GM12878 (cell line): ENCODE results near the gene IRF1. TPM values are rescaled to one million over a fixed set of nuclear protein-coding genes. Genes with fewer than 3 reads are reported as not detected.

Experiments used
- ATAC-seq: fragments of 200-7000 bp; cut with Tn5 transposase; 3 replicates; pipeline ENCODE4 v1.9.1; 2020; ENCODE audit warnings: mild to moderate bottlenecking, moderate library complexity
- BruUV-seq: library from RNA; stranded (reverse); fragments of 400-500 nt; replicated peaks from 2 replicates; lab custom pipeline; 2021; lab: Mats Ljungman, UMichigan
- CTCF ChIA-PET: fragments of 300-600 bp; sonication (Branson Sonifier 250); formaldehyde crosslinking; extraction: SDS; loops from one replicate; lab custom pipeline; 2021; ENCODE audit warnings: inconsistent platforms; lab: Yijun Ruan, JAX
- POLR2A ChIA-PET: fragments of 350-600 bp; formaldehyde crosslinking; extraction: SDS; loops from one replicate; lab custom pipeline; 2021; ENCODE audit warnings: inconsistent platforms; lab: Charles Lee
- RAD21 ChIA-PET: fragments of 300-600 bp; sonication (Branson Sonifier 250); formaldehyde crosslinking; loops from one replicate; lab custom pipeline; 2023; ENCODE audit warnings: antibody characterized with exemption; ENCODE audit not compliant: unreplicated experiment; lab: Charles Lee
- SMC1A ChIA-PET: fragments of 300-600 bp; sonication (Branson Sonifier 250); formaldehyde crosslinking; loops from one replicate; lab custom pipeline; 2023; ENCODE audit not compliant: unreplicated experiment, uncharacterized antibody; lab: Charles Lee
- DNase-seq: peaks from one replicate; pipeline ENCODE4 v3.0.0-alpha.2; 2011; ENCODE audit warnings: low read depth, low spot score
- FAIRE-seq: peaks from 3 replicates; lab custom pipeline; 2011; peaks lifted over from hg19 to GRCh38; lab: Jason Lieb, UNC
- H2AFZ ChIP-seq: 2 replicates; pipeline ENCODE4 v1.6.0; 2011; ENCODE audit warnings: low read depth, low read length, control low read depth; ENCODE audit not compliant: control insufficient read depth
- H3K27ac ChIP-seq: 2 replicates; pipeline ENCODE4 v1.5.1; 2011; ENCODE audit warnings: control low read depth; ENCODE audit not compliant: control insufficient read depth, insufficient read depth
- H3K27me3 ChIP-seq, 2 experiments: replicated peaks in 1 of 2; 2 replicates each; pipeline versions ENCODE4 v1.6.0 to v1.6.1; 2011; ENCODE audit warnings: low read length in 1 of 2; ENCODE audit not compliant: control insufficient read depth in 2 of 2, insufficient read depth in 2 of 2
- H3K36me3 ChIP-seq, 2 experiments: 2 replicates each; pipeline ENCODE4 v1.5.1; 2011; ENCODE audit warnings: low read length in 1 of 2; ENCODE audit not compliant: control insufficient read depth in 2 of 2, insufficient read depth in 2 of 2
- H3K4me1 ChIP-seq: 2 replicates; pipeline ENCODE4 v1.6.1; 2011; ENCODE audit warnings: mild to moderate bottlenecking, low read length, moderate library complexity, mixed read lengths; ENCODE audit not compliant: control insufficient read depth, insufficient read depth
- H3K4me2 ChIP-seq: 2 replicates; pipeline ENCODE4 v1.6.0; 2011; ENCODE audit warnings: control low read depth; ENCODE audit not compliant: control insufficient read depth, insufficient read depth
- H3K4me3 ChIP-seq: fragments of 200-600 bp; sonication (generic); 2 replicates; pipeline ENCODE4 v1.5.1; 2016
- H3K79me2 ChIP-seq: 2 replicates; pipeline ENCODE4 v1.6.0; 2011; ENCODE audit warnings: low read length; ENCODE audit not compliant: control insufficient read depth, insufficient read depth
- H3K9ac ChIP-seq: 2 replicates; pipeline ENCODE4 v1.8.0; 2011; ENCODE audit warnings: low read length, control low read depth, mixed read lengths; ENCODE audit not compliant: control insufficient read depth, insufficient read depth
- H3K9me3 ChIP-seq: replicated peaks from 3 replicates; pipeline ENCODE4 v1.5.1; 2011; ENCODE audit warnings: mild to moderate bottlenecking, low read length; ENCODE audit not compliant: control insufficient read depth, insufficient read depth
- H4K20me1 ChIP-seq: 2 replicates; pipeline ENCODE4 v1.6.0; 2011; ENCODE audit not compliant: control insufficient read depth, insufficient read depth
- ATF2 ChIP-seq: IDR thresholded peaks from 2 replicates; pipeline ENCODE4 v1.6.1; 2012; ENCODE audit warnings: low read length, inconsistent platforms
- CEBPB ChIP-seq, 2 experiments: fragments of 150-350 bp in 1 of 2; IDR thresholded peaks; 2 replicates each; pipeline ENCODE4 v1.6.1; 2012 to 2014; ENCODE audit warnings: low read depth in 2 of 2, low read length in 2 of 2, borderline replicate concordance in 1 of 2, inconsistent platforms in 1 of 2
- CREM ChIP-seq: IDR thresholded peaks from 2 replicates; pipeline ENCODE4 v1.6.1; 2014; ENCODE audit warnings: antibody characterized with exemption, low read depth
- IKZF1 ChIP-seq: fragments of 450-650 bp; conservative IDR thresholded peaks from 2 replicates; pipeline ENCODE4 v1.6.1; 2017; ENCODE audit warnings: antibody characterized with exemption, mild to moderate bottlenecking
- IKZF2 ChIP-seq, 2 experiments: fragments of 450-650 bp; IDR thresholded peaks; 2 replicates each; pipeline ENCODE4 v1.6.1; 2017; ENCODE audit warnings: mild to moderate bottlenecking in 2 of 2, moderate library complexity in 2 of 2
- IRF4 ChIP-seq: IDR thresholded peaks from 2 replicates; pipeline ENCODE4 v1.6.1; 2011; ENCODE audit warnings: low read depth, low read length
- MXI1 ChIP-seq: fragments of 150-350 bp; IDR thresholded peaks from 2 replicates; pipeline ENCODE4 v1.6.1; 2011; ENCODE audit warnings: low read depth, mild to moderate bottlenecking, inconsistent platforms, low read length, improper control_type of control experiment
- NBN ChIP-seq: fragments of 450-650 bp; IDR thresholded peaks from 2 replicates; pipeline ENCODE4 v1.6.1; 2016
- NR2C2 ChIP-seq: IDR thresholded peaks from 2 replicates; pipeline ENCODE4 v1.6.1; 2011; ENCODE audit warnings: borderline replicate concordance, low read depth; ENCODE audit not compliant: control insufficient read depth, insufficient read length
- NR2F1 ChIP-seq: fragments of 450-650 bp; conservative IDR thresholded peaks from 2 replicates; pipeline ENCODE4 v1.6.1; 2017; ENCODE audit warnings: mild to moderate bottlenecking
- PAX5 ChIP-seq: IDR thresholded peaks from 2 replicates; pipeline ENCODE4 v1.6.1; 2011; ENCODE audit warnings: low read depth, low read length, borderline replicate concordance
- POLR2A ChIP-seq: IDR thresholded peaks from 2 replicates; pipeline ENCODE4 v1.6.1; 2011; ENCODE audit warnings: low read depth, mild to moderate bottlenecking, low read length
- POLR2AphosphoS5 ChIP-seq: IDR thresholded peaks from 2 replicates; pipeline ENCODE4 v1.6.1; 2011; ENCODE audit warnings: mild to moderate bottlenecking, low read length, inconsistent platforms
- SMC3 ChIP-seq: IDR thresholded peaks from 2 replicates; pipeline ENCODE4 v1.6.1; 2011; ENCODE audit warnings: low read length, improper control_type of control experiment, borderline replicate concordance
- STAT1 ChIP-seq: fragments of 450-650 bp; conservative IDR thresholded peaks from 2 replicates; pipeline ENCODE4 v1.6.1; 2014; ENCODE audit warnings: antibody characterized with exemption, mild to moderate bottlenecking
- TARDBP ChIP-seq: IDR thresholded peaks from 2 replicates; pipeline ENCODE4 v1.6.1; 2016; ENCODE audit warnings: borderline replicate concordance
- TCF12 ChIP-seq: IDR thresholded peaks from 2 replicates; pipeline ENCODE4 v1.6.1; 2011; ENCODE audit warnings: low read depth, mild to moderate bottlenecking, low read length
- ZBTB11 ChIP-seq: fragments of 450-650 bp; formaldehyde crosslinking; IDR thresholded peaks from 2 replicates; pipeline ENCODE4 v1.5.0; 2022; ENCODE audit warnings: mild to moderate bottlenecking, missing genetic modification characterization
- ZNF24 ChIP-seq: fragments of 450-650 bp; IDR thresholded peaks from 2 replicates; pipeline ENCODE4 v1.6.1; 2017; ENCODE audit warnings: antibody characterized with exemption, mild to moderate bottlenecking
- WGBS: methylation state at CpG from one replicate; pipeline ENCODE4 v1.1.6; 2016; ENCODE audit warnings: low lambda C conversion rate; ENCODE audit not compliant: insufficient replicate concordance, insufficient coverage; ENCODE audit errors: missing lambda C conversion rate; 5-methylcytosine and 5-hydroxymethylcytosine counted together
- in situ Hi-C: fragments of 300-500 bp; cut with MboI; formaldehyde crosslinking; loops from 9 replicates; pipeline ENCODE4 v1.14.3; 2018; ENCODE audit warnings: mixed read lengths
- intact Hi-C: fragments of 100-400 bp; cut with micrococcal nuclease; formaldehyde crosslinking; loops from one replicate; pipeline ENCODE4 v1.14.2; 2022; ENCODE audit not compliant: unreplicated experiment
- polyA plus RNA-seq, 11 experiments: library from polyadenylated mRNA; depleted of rRNA in 4 of 11; unstranded in 6 of 11; stranded (reverse) in 5 of 11; fragments of >200 nt; fragmentation: Nextera tagmentation in 4 of 11; fragmentation: Illumina TruSeq in 1 of 11; extraction: Ambion mirVana in 4 of 11; extraction: Trizol in 1 of 11; gene quantifications; 1 replicate in 1 of 11; 2 replicates in 10 of 11; pipeline versions ENCODE4 v1.2.1 to v1.2.3, GENCODE V29; 2011 to 2016; ENCODE audit warnings: inconsistent platforms in 2 of 11, missing spikeins in 2 of 11, low read depth in 1 of 11
- total RNA-seq, 4 experiments: library from RNA; depleted of rRNA in 3 of 4; stranded (reverse); fragments of >200 nt in 3 of 4; fragmentation: Illumina TruSeq in 1 of 4; extraction: Trizol in 1 of 4; gene quantifications; 2 replicates each; pipeline versions ENCODE4 v1.2.1 to v1.2.3, GENCODE V29; 2013 to 2021
- TF ChIP-seq, protein P1 (sequence below): IDR thresholded peaks from 2 replicates; pipeline ENCODE4 v1.6.1; 2011; ENCODE audit warnings: low read depth, mild to moderate bottlenecking, low read length, moderate library complexity, borderline replicate concordance; ENCODE audit errors: extremely low read depth

IRF1 gene
- total and polyA plus RNA-seq, 10 of the 15 experiments (the other 5 are each of a cell fraction or from before 2014, with no cell fraction given) = 6.9 to 68.0 (median 49.6) TPM

- Histone ChIP-seq H3K36me3 (peaks cover 35 to 44% of the 10 kb centered on the region in 2 experiments), H3K9ac (peak overlapping the region; percentile 96), H3K9me3 (no peaks in the 10 kb centered on the region), H3K27me3 (no peaks in the 10 kb centered on the region), H4K20me1 (peaks cover 37% of the 10 kb centered on the region), H3K4me2 (peak overlapping the region; percentile 95), H3K4me1 (peaks cover 46% of the 10 kb centered on the region), H3K4me3 (peak overlapping the region; percentile 98), H2AFZ (no peak overlapping the region), H3K79me2 (peaks cover 66% of the 10 kb centered on the region), H3K27ac (peak overlapping the region; percentile 97)
- RAD21 ChIA-PET = interaction anchor here (1.8 to 27.2 kb wide), 12 partner anchors 10 to 102 kb away, joined by 5 to 453 read pairs (median 38); no protein-coding TSS in a partner anchor
- under 1% methylated on average over 10 of the region's 10 CpGs for WGBS
- CTCF ChIA-PET = interaction anchor here (1.0 to 13.0 kb wide), 18 partner anchors 11 to 331 kb away, joined by 3 to 184 read pairs (median 17); no protein-coding TSS in a partner anchor
- DNase-seq (no peak), FAIRE-seq (no peak), ATAC-seq (no peak)
- SMC1A ChIA-PET = interaction anchor here (1.1 to 8.5 kb wide), 17 partner anchors 9 to 102 kb away, joined by 3 to 123 read pairs (median 13); no protein-coding TSS in a partner anchor
- POLR2A ChIA-PET = interaction anchor here (0.6 to 24.5 kb wide), 12 partner anchors 15 to 473 kb away, joined by 3 to 389 read pairs (median 19); no protein-coding TSS in a partner anchor
- in situ Hi-C loops = no loop called here
- BruUV-seq = no TSS peak
- intact Hi-C loops = no loop called here
- TF ChIP-seq NR2C2 = no peak
- no peak for TF ChIP-seq MXI1
- TF ChIP-seq TARDBP = no peak
- TF ChIP-seq ATF2 = no peak
- TF ChIP-seq ZNF24 = no peak
- peak in 1 of 2 experiments; percentile 35; a peak in 1 of 4 replicates for TF ChIP-seq IKZF2 (IDR thresholded peaks at IDR 0.05)
- peak; percentile 48 for TF ChIP-seq IKZF1
- no peak for TF ChIP-seq CREM
- no peak for TF ChIP-seq CEBPB (IDR thresholded peaks at IDR 0.05; ENCODE audit: borderline replicate concordance in 1 of 2, low read depth in 2 of 2, low read length in 2 of 2)
- TF ChIP-seq STAT1 = no peak
- TF ChIP-seq SMC3 = no peak
- 0 out of 2 replicates have a peak, but pooled peaks have one; percentile 4 for TF ChIP-seq PAX5
- TF ChIP-seq ZBTB11 (CRISPR knock-in tag) = no peak
- TF ChIP-seq, protein P1, sequence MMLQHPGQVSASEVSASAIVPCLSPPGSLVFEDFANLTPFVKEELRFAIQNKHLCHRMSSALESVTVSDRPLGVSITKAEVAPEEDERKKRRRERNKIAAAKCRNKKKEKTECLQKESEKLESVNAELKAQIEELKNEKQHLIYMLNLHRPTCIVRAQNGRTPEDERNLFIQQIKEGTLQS = no peak
- no peak; the same call in 1 of the 2 replicates for TF ChIP-seq POLR2A
- TF ChIP-seq NR2F1 = 0 out of 2 replicates have a peak, but pooled peaks have one; percentile 24
- 0 out of 2 replicates have a peak, but pooled peaks have one; percentile 12 for TF ChIP-seq POLR2AphosphoS5
- TF ChIP-seq TCF12 = peak; percentile 41; the same call in 1 of the 2 replicates
- TF ChIP-seq IRF4 = peak; percentile 56; the same call in 1 of the 2 replicates
- no peak for TF ChIP-seq NBN
Observed at GRCh38 chr5:132489051-132489770, 1.4 kb downstream of the IRF1 start.
